Dendritic cell treated with granulocyte-macrophage colony-stimulating factor and Interleukin-4, amounts not matched to agents 40 ng/mL and 50 ng/mL, for 4 days (primary cell): ENCODE data around the gene TAF1B.
"Not testable (repeated sequence)": the region's sequence is repeated elsewhere in the genome, so short reads cannot be mapped to it uniquely, and the experiment has no call there.

Experiments
- H3K27ac Mint-ChIP-seq: one replicate; pipeline ENCODE4 v1.8.0; 2022; ENCODE audit warnings: mild to moderate bottlenecking, mixed read lengths
- H3K27me3 Mint-ChIP-seq: one replicate; pipeline ENCODE4 v1.8.0; 2022; ENCODE audit warnings: mild to moderate bottlenecking, mixed read lengths
- H3K36me3 Mint-ChIP-seq: one replicate; pipeline ENCODE4 v1.8.0; 2022; ENCODE audit warnings: low read depth, mixed read lengths
- H3K4me1 Mint-ChIP-seq: one replicate; pipeline ENCODE4 v1.8.0; 2022; ENCODE audit warnings: low read depth, mixed read lengths
- H3K4me3 Mint-ChIP-seq: one replicate; pipeline ENCODE4 v1.8.0; 2022; ENCODE audit warnings: mild to moderate bottlenecking, moderate library complexity, mixed read lengths
- H3K9me3 Mint-ChIP-seq: one replicate; pipeline ENCODE4 v1.8.0; 2022; ENCODE audit warnings: mixed read lengths
- intact Hi-C: fragments of 100-400 bp; cut with micrococcal nuclease; formaldehyde crosslinking; loops from one replicate; pipeline ENCODE4 v1.15.0; 2022

Gene TAF1B

GRCh38 chr2:9895669-9896590 is 52.7 kb downstream of the TAF1B start:
- H3K4me1 Mint-ChIP-seq, result peaks cover 18% of the 10 kb centered on the region
- H3K27me3 Mint-ChIP-seq, result no peaks in the 10 kb centered on the region
- intact Hi-C loops, result no loop called here
- H3K4me3 Mint-ChIP-seq, result no peak overlapping the region
- peaks cover 7% of the 10 kb centered on the region for H3K36me3 Mint-ChIP-seq
- no peak overlapping the region for H3K27ac Mint-ChIP-seq
- H3K9me3 Mint-ChIP-seq, result no peaks in the 10 kb centered on the region

- H3K36me3 Mint-ChIP-seq, result peaks cover 3% of the 10 kb centered on the region
- H3K4me3 Mint-ChIP-seq, result no peak overlapping the region
- no peaks in the 10 kb centered on the region for H3K9me3 Mint-ChIP-seq
- H3K4me1 Mint-ChIP-seq, result peaks cover 18% of the 10 kb centered on the region
- intact Hi-C loops, result no loop called here
- no peaks in the 10 kb centered on the region for H3K27me3 Mint-ChIP-seq
- H3K27ac Mint-ChIP-seq, result no peak overlapping the region
These were observed 54.1 kb downstream of the TAF1B start for GRCh38 chr2:9897331-9897737.

- peaks cover 18% of the 10 kb centered on the region for H3K4me1 Mint-ChIP-seq
- no peak overlapping the region for H3K27ac Mint-ChIP-seq
- no peak overlapping the region for H3K4me3 Mint-ChIP-seq
- no peaks in the 10 kb centered on the region for H3K9me3 Mint-ChIP-seq
- no peaks in the 10 kb centered on the region for H3K27me3 Mint-ChIP-seq
- intact Hi-C loops, result no loop called here
- no peaks in the 10 kb centered on the region for H3K36me3 Mint-ChIP-seq
These were observed 54.6 kb downstream of the TAF1B start for GRCh38 chr2:9897846-9898245.

GRCh38 chr2:9905413-9905812 is 62.1 kb downstream of the TAF1B start:
- intact Hi-C loops, result no loop called here
- no peaks in the 10 kb centered on the region for H3K9me3 Mint-ChIP-seq
- H3K27ac Mint-ChIP-seq, result no peak overlapping the region
- H3K4me3 Mint-ChIP-seq, result no peak overlapping the region
- H3K36me3 Mint-ChIP-seq, result peaks cover 26% of the 10 kb centered on the region
- no peaks in the 10 kb centered on the region for H3K27me3 Mint-ChIP-seq
- H3K4me1 Mint-ChIP-seq, result no peaks in the 10 kb centered on the region

- Mint-ChIP-seq H3K4me1 (no peaks in the 10 kb centered on the region), H3K27ac (no peak overlapping the region), H3K27me3 (no peaks in the 10 kb centered on the region), H3K36me3 (peaks cover 35% of the 10 kb centered on the region), H3K9me3 (no peaks in the 10 kb centered on the region), H3K4me3 (no peak overlapping the region)
- intact Hi-C loops, result no loop called here
These were observed 64.1 kb downstream of the TAF1B start for GRCh38 chr2:9907402-9907801.

- Mint-ChIP-seq H3K4me3 (no peak overlapping the region), H3K4me1 (no peaks in the 10 kb centered on the region), H3K9me3 (no peaks in the 10 kb centered on the region), H3K36me3 (peaks cover 47% of the 10 kb centered on the region), H3K27me3 (no peaks in the 10 kb centered on the region), H3K27ac (no peak overlapping the region)
- intact Hi-C loops, result no loop called here
These were observed 65.4 kb downstream of the TAF1B start for GRCh38 chr2:9908639-9909038.

GRCh38 chr2:9909106-9909505 is 65.8 kb downstream of the TAF1B start:
- H3K27me3 Mint-ChIP-seq, result no peaks in the 10 kb centered on the region
- no peaks in the 10 kb centered on the region for H3K4me1 Mint-ChIP-seq
- H3K9me3 Mint-ChIP-seq, result no peaks in the 10 kb centered on the region
- H3K27ac Mint-ChIP-seq, result no peak overlapping the region
- intact Hi-C loops, result no loop called here
- H3K36me3 Mint-ChIP-seq, result peaks cover 51% of the 10 kb centered on the region
- H3K4me3 Mint-ChIP-seq, result no peak overlapping the region

GRCh38 chr2:9910699-9911098 is 67.4 kb downstream of the TAF1B start:
- intact Hi-C loops, result no loop called here
- no peak overlapping the region for H3K27ac Mint-ChIP-seq
- H3K27me3 Mint-ChIP-seq, result no peaks in the 10 kb centered on the region
- no peaks in the 10 kb centered on the region for H3K4me1 Mint-ChIP-seq
- H3K9me3 Mint-ChIP-seq, result no peaks in the 10 kb centered on the region
- no peak overlapping the region for H3K4me3 Mint-ChIP-seq
- peaks cover 57% of the 10 kb centered on the region for H3K36me3 Mint-ChIP-seq

- Mint-ChIP-seq H3K4me3 (no peak overlapping the region), H3K27ac (no peak overlapping the region), H3K9me3 (no peaks in the 10 kb centered on the region), H3K27me3 (no peaks in the 10 kb centered on the region), H3K4me1 (no peaks in the 10 kb centered on the region), H3K36me3 (peaks cover 54% of the 10 kb centered on the region)
- intact Hi-C loops, result no loop called here
These were observed 69.2 kb downstream of the TAF1B start for GRCh38 chr2:9912468-9912867.

- H3K9me3 Mint-ChIP-seq, result no peaks in the 10 kb centered on the region
- peaks cover 49% of the 10 kb centered on the region for H3K36me3 Mint-ChIP-seq
- H3K27ac Mint-ChIP-seq, result no peak overlapping the region
- no peaks in the 10 kb centered on the region for H3K4me1 Mint-ChIP-seq
- H3K4me3 Mint-ChIP-seq, result no peak overlapping the region
- intact Hi-C loops, result no loop called here
- H3K27me3 Mint-ChIP-seq, result no peaks in the 10 kb centered on the region
These were observed 71.3 kb downstream of the TAF1B start for GRCh38 chr2:9914384-9915065.

- H3K9me3 Mint-ChIP-seq, result no peaks in the 10 kb centered on the region
- H3K4me3 Mint-ChIP-seq, result no peak overlapping the region
- H3K27ac Mint-ChIP-seq, result no peak overlapping the region
- no peaks in the 10 kb centered on the region for H3K27me3 Mint-ChIP-seq
- H3K36me3 Mint-ChIP-seq, result peaks cover 57% of the 10 kb centered on the region
- intact Hi-C loops, result no loop called here
- no peaks in the 10 kb centered on the region for H3K4me1 Mint-ChIP-seq
These were observed 75.0 kb downstream of the TAF1B start for GRCh38 chr2:9918275-9918674.

- peaks cover 45% of the 10 kb centered on the region for H3K36me3 Mint-ChIP-seq
- H3K27me3 Mint-ChIP-seq, result no peaks in the 10 kb centered on the region
- H3K4me1 Mint-ChIP-seq, result no peaks in the 10 kb centered on the region
- no peak overlapping the region for H3K4me3 Mint-ChIP-seq
- H3K9me3 Mint-ChIP-seq, result no peaks in the 10 kb centered on the region
- intact Hi-C loops, result no loop called here
- H3K27ac Mint-ChIP-seq, result no peak overlapping the region
These were observed 76.2 kb downstream of the TAF1B start for GRCh38 chr2:9919512-9919911.

- intact Hi-C loops, result not testable (repeated sequence)
These were observed 83.7 kb downstream of the TAF1B start for GRCh38 chr2:9927020-9927419.

GRCh38 chr2:9937258-9937657 is 94.0 kb downstream of the TAF1B start:
- no peaks in the 10 kb centered on the region for H3K4me1 Mint-ChIP-seq
- H3K36me3 Mint-ChIP-seq, result peaks cover 19% of the 10 kb centered on the region
- no peaks in the 10 kb centered on the region for H3K9me3 Mint-ChIP-seq
- H3K4me3 Mint-ChIP-seq, result no peak overlapping the region
- no peak overlapping the region for H3K27ac Mint-ChIP-seq
- H3K27me3 Mint-ChIP-seq, result peaks cover 10% of the 10 kb centered on the region
- intact Hi-C loops, result no loop called here

More at GRCh38 chr2:9927020-9927419, 83.7 kb downstream of the TAF1B start:
- not testable (repeated sequence) for H3K4me3 Mint-ChIP-seq, H3K27me3 Mint-ChIP-seq, H3K9me3 Mint-ChIP-seq, H3K4me1 Mint-ChIP-seq, H3K27ac Mint-ChIP-seq
- peaks cover 52% of the 10 kb centered on the region for H3K36me3 Mint-ChIP-seq
